Gastroesophageal sphincter (tissue), 3 donors: ENCODE measurements around the gene CLDN14.

Experiments used
- EP300 ChIP-seq: sonication (generic); formaldehyde crosslinking; IDR thresholded peaks from one replicate; pipeline ENCODE4 v1.6.1; 2017; ENCODE audit warnings: antibody characterized with exemption, mild to moderate bottlenecking
- POLR2AphosphoS5 ChIP-seq: sonication (generic); formaldehyde crosslinking; IDR thresholded peaks from one replicate; pipeline ENCODE4 v1.6.1; 2017; ENCODE audit warnings: antibody characterized with exemption
- TF ChIP-seq, protein P1 (sequence below), 4 experiments: fragments of 200-600 bp in 2 of 4; fragments of 450-650 bp in 2 of 4; sonication (generic) in 1 of 4; IDR thresholded peaks; one replicate each; pipeline ENCODE4 v1.5.1; 2017 to 2019; ENCODE audit warnings: antibody characterized with exemption in 4 of 4, mild to moderate bottlenecking in 2 of 4, moderate library complexity in 2 of 4

DNA sequence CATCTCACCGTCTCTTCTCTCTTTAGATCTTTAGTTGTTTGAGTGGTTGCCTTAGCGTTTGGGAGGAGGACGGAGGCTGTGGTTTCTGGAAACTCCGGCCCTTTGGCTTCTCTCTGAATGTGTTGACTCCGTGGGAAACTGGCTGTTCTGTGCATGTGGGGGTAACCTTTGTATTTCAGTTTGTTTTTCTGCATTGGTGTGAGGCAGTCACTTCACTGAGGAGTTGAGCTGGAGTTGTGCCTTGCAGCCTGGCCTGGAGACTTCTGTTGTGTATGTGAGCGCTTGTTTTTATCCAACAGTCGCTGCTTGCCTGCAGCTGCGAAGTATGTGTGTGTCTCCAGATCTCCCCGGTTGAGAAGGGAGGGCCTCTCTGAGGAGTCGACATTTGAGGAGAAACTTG lies 33.6 kb downstream of the CLDN14 start:
- TF ChIP-seq POLR2AphosphoS5, result no peak
- TF ChIP-seq, protein P1, sequence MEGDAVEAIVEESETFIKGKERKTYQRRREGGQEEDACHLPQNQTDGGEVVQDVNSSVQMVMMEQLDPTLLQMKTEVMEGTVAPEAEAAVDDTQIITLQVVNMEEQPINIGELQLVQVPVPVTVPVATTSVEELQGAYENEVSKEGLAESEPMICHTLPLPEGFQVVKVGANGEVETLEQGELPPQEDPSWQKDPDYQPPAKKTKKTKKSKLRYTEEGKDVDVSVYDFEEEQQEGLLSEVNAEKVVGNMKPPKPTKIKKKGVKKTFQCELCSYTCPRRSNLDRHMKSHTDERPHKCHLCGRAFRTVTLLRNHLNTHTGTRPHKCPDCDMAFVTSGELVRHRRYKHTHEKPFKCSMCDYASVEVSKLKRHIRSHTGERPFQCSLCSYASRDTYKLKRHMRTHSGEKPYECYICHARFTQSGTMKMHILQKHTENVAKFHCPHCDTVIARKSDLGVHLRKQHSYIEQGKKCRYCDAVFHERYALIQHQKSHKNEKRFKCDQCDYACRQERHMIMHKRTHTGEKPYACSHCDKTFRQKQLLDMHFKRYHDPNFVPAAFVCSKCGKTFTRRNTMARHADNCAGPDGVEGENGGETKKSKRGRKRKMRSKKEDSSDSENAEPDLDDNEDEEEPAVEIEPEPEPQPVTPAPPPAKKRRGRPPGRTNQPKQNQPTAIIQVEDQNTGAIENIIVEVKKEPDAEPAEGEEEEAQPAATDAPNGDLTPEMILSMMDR (IDR thresholded peaks at IDR 0.05), result no peak
- no peak for TF ChIP-seq EP300
